ENCODE results near the gene HIRA. TPM values are rescaled to one million over a fixed set of nuclear protein-coding genes. Genes with fewer than 3 reads are reported as not detected.

The HIRA gene
- total and polyA plus RNA-seq, 9 of the 15 experiments (the other 6 are each of a cell fraction or from before 2014, with no cell fraction given): 0.96 to 132 (median 58.4) TPM

DNA sequence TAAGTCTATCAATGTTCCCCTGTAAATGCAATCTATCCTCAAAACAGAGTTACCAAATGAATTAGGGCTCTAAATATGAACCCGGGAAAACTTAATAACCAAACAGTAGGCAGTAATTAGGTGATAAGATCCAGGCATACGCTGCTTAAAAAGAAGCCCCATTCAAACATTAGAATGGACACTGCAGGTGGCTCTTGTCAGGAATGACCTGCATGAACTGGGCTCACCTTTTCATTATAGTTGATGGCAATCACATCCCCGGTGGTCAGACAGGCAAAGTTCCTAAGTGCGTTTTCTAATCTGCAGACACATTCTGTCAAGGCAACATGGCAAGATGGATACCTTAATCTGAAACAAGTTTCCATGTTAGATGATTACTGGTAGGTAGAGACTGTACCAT is 33.4 kb upstream of the HIRA start (continued):
- TF ChIP-seq HOMEZ (CRISPR knock-in tag; IDR thresholded peaks at IDR 0.05): no peak

GRCh38 chr22:19464546-19464945 is 33.0 kb upstream of the HIRA start:
- H3K9me1 ChIP-seq (ENCODE audit: control insufficient read depth, insufficient read depth, low read length): peaks cover 9% of the 10 kb centered on the region
- ATAC-seq (no peak), FAIRE-seq (no peak), DNase-seq (ENCODE audit: extremely low read depth in 1 of 4, low spot score in 3 of 4) (peak in 1 of 4 experiments; percentile 39)
- H3K27me3 ChIP-seq (ENCODE audit: control insufficient read depth in 2 of 2, insufficient read depth in 2 of 2, low read length in 2 of 2): no peaks in the 10 kb centered on the region
- 83% methylated on average over 1 of the region's 1 CpG for WGBS (ENCODE audit: insufficient coverage, low coverage, missing lambda C conversion rate)
- H3K4me1 ChIP-seq (replicated peaks in 1 of 2; ENCODE audit: control insufficient read depth in 2 of 2, insufficient read depth in 2 of 2, low read length in 2 of 2): no peaks in the 10 kb centered on the region
- H3K9ac ChIP-seq (ENCODE audit: insufficient read depth in 1 of 2, low read depth in 2 of 2, low read length in 2 of 2): peak overlapping the region in 1 of 2 experiments; percentile 21; a peak in 1 of 4 replicates
- H3K9me3 ChIP-seq (replicated peaks; ENCODE audit: control insufficient read depth, insufficient read depth, low read depth, low read length): no peaks in the 10 kb centered on the region
- peaks cover 98% of the 10 kb centered on the region for H3K36me3 ChIP-seq (ENCODE audit: control insufficient read depth, insufficient read depth, low read length)
- peaks cover 11% of the 10 kb centered on the region for H4K20me1 ChIP-seq (replicated peaks; ENCODE audit: control insufficient read depth, insufficient read depth, low read length)
- H3K4me3 ChIP-seq: no peak overlapping the region
- no peak overlapping the region for H3K27ac ChIP-seq (ENCODE audit: extremely low read depth, low read depth, low read length)
- no peak overlapping the region for H3K4me2 ChIP-seq (ENCODE audit: insufficient read depth, low read length)
- POLR2A ChIA-PET: interaction anchor here (0.6 to 13.6 kb wide), 13 partner anchors 9 to 320 kb away, joined by 3 to 148 read pairs (median 6); partner anchors contain the start of genes C22orf39, CDC45, ESS2 and MRPL40
- intact Hi-C loops (cut with micrococcal nuclease): no loop called here
- H3K79me2 ChIP-seq (ENCODE audit: control insufficient read depth, insufficient read depth, low read length): no peaks in the 10 kb centered on the region
- H2AFZ ChIP-seq (ENCODE audit: low read depth, low read length): no peak overlapping the region
- CTCF ChIA-PET (ENCODE audit: low intra/inter-chr PET ratio): no interaction called here
- no TSS peak for BruUV-seq (replicated peaks)
- in situ Hi-C loops (cut with MboI): no loop called here
- peak; percentile 40 for TF ChIP-seq KDM5B (IDR thresholded peaks at IDR 0.05; ENCODE audit: insufficient replicate concordance, low read depth, low read length)
- TF ChIP-seq, protein P1, sequence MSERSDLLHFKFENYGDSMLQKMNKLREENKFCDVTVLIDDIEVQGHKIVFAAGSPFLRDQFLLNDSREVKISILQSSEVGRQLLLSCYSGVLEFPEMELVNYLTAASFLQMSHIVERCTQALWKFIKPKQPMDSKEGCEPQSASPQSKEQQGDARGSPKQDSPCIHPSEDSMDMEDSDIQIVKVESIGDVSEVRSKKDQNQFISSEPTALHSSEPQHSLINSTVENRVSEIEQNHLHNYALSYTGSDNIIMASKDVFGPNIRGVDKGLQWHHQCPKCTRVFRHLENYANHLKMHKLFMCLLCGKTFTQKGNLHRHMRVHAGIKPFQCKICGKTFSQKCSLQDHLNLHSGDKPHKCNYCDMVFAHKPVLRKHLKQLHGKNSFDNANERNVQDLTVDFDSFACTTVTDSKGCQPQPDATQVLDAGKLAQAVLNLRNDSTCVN (CRISPR knock-in tag; IDR thresholded peaks at IDR 0.05): 0 out of 2 replicates have a peak, but pooled peaks have one; percentile 73
- peak; percentile 20 for TF ChIP-seq SP2 (IDR thresholded peaks at IDR 0.05; ENCODE audit: extremely low read depth, low read depth, low read length, poor library complexity, severe bottlenecking)
- peak; percentile 21; the same call in 1 of the 2 replicates for TF ChIP-seq ZNF263 (CRISPR knock-in tag; IDR thresholded peaks at IDR 0.05; ENCODE audit: borderline replicate concordance)
- peak; percentile 6 for TF ChIP-seq CHD1 (IDR thresholded peaks at IDR 0.05; ENCODE audit: low read length)
- peak; percentile 99 for TF ChIP-seq WHSC1 (IDR thresholded peaks at IDR 0.05; ENCODE audit: low read length)
- peak; percentile 44; the same call in 1 of the 2 replicates for TF ChIP-seq THAP12 (CRISPR knock-in tag; IDR thresholded peaks at IDR 0.05)
- 0 out of 2 replicates have a peak, but pooled peaks have one; percentile 10 for TF ChIP-seq CBFB (CRISPR knock-in tag; IDR thresholded peaks at IDR 0.05)
- TF ChIP-seq FOXM1 (IDR thresholded peaks at IDR 0.05; ENCODE audit: low read depth): no peak
- TF ChIP-seq FOXM1 (CRISPR knock-in tag; IDR thresholded peaks at IDR 0.05; ENCODE audit: low read depth): 0 out of 2 replicates have a peak, but pooled peaks have one; percentile 52
- TF ChIP-seq ZNF277 (CRISPR knock-in tag; IDR thresholded peaks at IDR 0.05; ENCODE audit: borderline replicate concordance): no peak
- TF ChIP-seq ZSCAN32 (CRISPR knock-in tag; IDR thresholded peaks at IDR 0.05): peak; percentile 62; the same call in 1 of the 2 replicates
